Motor neuron (in vitro differentiated cells): ENCODE measurements around the gene ME3. TPM values are rescaled to one million over a fixed set of nuclear protein-coding genes. Genes with fewer than 3 reads are reported as not detected.
A peak's percentile ranks its signal among the peaks of the same experiment; 100 is the strongest.

Experiments used
- ATAC-seq, 8 experiments: fragments of 200-7000 bp; cut with Tn5 transposase; replicated peaks in 6 of 8; 2 replicates each; pipeline ENCODE4 v1.8.0; 2021; ENCODE audit warnings: mild to moderate bottlenecking in 8 of 8, moderate library complexity in 8 of 8
- H3K27ac ChIP-seq, 2 donors: fragments of 250-450 bp; sonication (Bioruptor Pico); 2 replicates each; pipeline ENCODE4 v1.9.0; 2021; ENCODE audit warnings: antibody characterized with exemption in 2 of 2, mild to moderate bottlenecking in 2 of 2, moderate library complexity in 1 of 2
- H3K4me1 ChIP-seq, 2 donors: fragments of 250-450 bp; sonication (Bioruptor Pico); replicated peaks in 1 of 2; 2 replicates each; pipeline ENCODE4 v1.6.1; 2021; ENCODE audit warnings: antibody characterized with exemption in 2 of 2, mild to moderate bottlenecking in 2 of 2, moderate library complexity in 1 of 2
- H3K4me3 ChIP-seq, 5 donors: fragments of 250-450 bp; sonication (Bioruptor Pico); 2 replicates each; pipeline ENCODE4 v1.9.0; 2021; ENCODE audit warnings: antibody characterized with exemption in 5 of 5, mild to moderate bottlenecking in 5 of 5, moderate library complexity in 4 of 5
- WGBS, 10 experiments: fragments of 450-650 bp; shearing (Covaris generic); methylation state at CpG; one replicate each; pipeline ENCODE4 v1.0.0; 2022; 5-methylcytosine and 5-hydroxymethylcytosine counted together
- in situ Hi-C, 9 experiments: fragments of 400-800 bp; cut with MboI; loops; one replicate each; pipeline ENCODE4 v1.15.0; 2021; ENCODE audit warnings: low sequenced_read_pairs in 9 of 9, low pct_unique_long_range_greater_than_20kb in 2 of 9; ENCODE audit not compliant: unreplicated experiment in 9 of 9
- total RNA-seq, 8 experiments: library from RNA; unstranded; fragments of 300-600 nt; gene quantifications; 2 replicates each; pipeline versions ENCODE4 v1.2.3 to v1.2.4, GENCODE V29; 2022

Gene ME3
- total RNA-seq, 8 experiments from 2014 or later = 3.3 to 13.0 (median 9.6) TPM

- no peak overlapping the region for H3K4me3 ChIP-seq
- H3K4me1 ChIP-seq = peaks cover 18 to 34% of the 10 kb centered on the region in 2 donors
- peak in 1 of 8 experiments; percentile 84 for ATAC-seq
- 68 to 100% (median 95%) methylated on average over 1 to 6 of the region's 6 CpGs for whole genome bisulfite sequencing, 10 experiments
- no peak overlapping the region for H3K27ac ChIP-seq
- in situ Hi-C loops = no loop called here
These were observed 84.9 kb downstream of the ME3 start for GRCh38 chr11:86587264-86588193.

DNA sequence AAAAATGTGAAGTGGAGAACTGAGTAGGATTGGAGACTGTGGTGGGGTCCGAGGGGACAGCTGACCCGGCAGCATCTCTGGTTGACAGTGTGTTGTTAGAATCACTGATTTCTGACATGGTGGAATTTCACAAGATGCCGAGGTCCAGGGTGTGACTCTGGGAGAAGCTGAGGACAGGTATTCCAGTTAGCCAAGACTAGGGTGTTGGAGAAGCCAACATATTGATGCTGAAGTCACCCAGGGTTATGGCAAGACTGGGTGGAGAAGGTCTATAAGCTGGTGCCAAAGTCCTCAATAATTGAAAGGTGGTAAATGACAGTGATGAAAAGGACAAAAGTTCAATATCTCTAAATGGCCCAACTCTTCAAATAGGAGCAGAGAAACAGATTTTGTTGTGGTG, 86.1 kb downstream of the ME3 start:
- in situ Hi-C loops = no loop called here
- ATAC-seq = no peak
- no peak overlapping the region for H3K4me3 ChIP-seq

DNA sequence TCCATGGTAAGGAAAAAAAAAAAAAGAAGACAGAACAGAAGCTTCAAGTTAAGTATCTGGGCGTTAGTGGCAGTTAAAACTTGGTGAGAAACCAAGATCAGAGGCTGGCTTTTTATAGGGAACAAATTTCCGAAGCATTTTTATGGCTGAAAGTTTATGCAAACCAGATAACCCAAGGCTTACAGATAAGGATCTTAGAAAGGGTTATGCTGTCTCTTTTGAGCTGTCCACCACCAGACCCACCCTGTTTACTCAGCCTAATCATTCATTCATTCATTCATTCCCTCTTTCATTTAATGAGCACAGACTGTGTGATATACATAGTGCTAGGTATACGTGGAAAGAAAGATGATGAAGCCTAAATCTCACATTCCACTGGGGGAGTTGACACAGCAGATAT, 89.5 kb downstream of the ME3 start:
- Histone ChIP-seq H3K4me1 (peaks cover 0 to 5% of the 10 kb centered on the region in 2 donors), H3K4me3 (no peak overlapping the region), H3K27ac (no peak overlapping the region)
- ATAC-seq = no peak
- WGBS, 10 experiments = 17 to 100% (median 69%) methylated on average over 1 to 3 of the region's 3 CpGs; no CpG with 5 or more reads in 2 of the 10 experiments
- in situ Hi-C loops = no loop called here

More for the DNA sequence above, 86.1 kb downstream of the ME3 start:
- no peak overlapping the region for H3K27ac ChIP-seq
- WGBS, 10 experiments = 88 to 100% (median 100%) methylated on average over 1 to 2 of the region's 3 CpGs; no CpG with 5 or more reads in 1 of the 10 experiments
- peaks cover 12 to 24% of the 10 kb centered on the region in 2 donors for H3K4me1 ChIP-seq

DNA sequence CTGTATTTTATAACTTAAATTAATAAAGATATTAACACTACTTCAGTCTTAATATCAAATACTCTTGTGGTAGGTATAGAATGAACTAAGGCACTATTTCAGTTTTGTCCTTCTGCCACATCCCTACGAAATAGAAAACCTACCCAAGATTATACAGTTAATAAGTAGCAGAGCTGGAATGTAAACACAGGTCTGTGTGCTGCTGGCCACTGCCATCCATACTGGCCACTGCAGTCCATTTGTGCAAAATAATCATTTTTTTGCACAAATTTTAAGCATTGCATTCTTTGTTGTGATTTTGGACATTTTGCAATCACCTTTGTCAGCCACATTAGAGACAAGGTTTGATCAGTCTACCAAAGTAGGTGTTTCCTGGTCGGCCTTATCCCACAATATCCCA, 91.9 kb downstream of the ME3 start:
- Histone ChIP-seq H3K4me3 (no peak overlapping the region), H3K27ac (no peak overlapping the region), H3K4me1 (peaks cover 0 to 9% of the 10 kb centered on the region in 2 donors)
- in situ Hi-C loops = no loop called here
- WGBS, 10 experiments = 80 to 100% (median 92%) methylated on average over 1 to 2 of the region's 2 CpGs; no CpG with 5 or more reads in 3 of the 10 experiments
- ATAC-seq = no peak

DNA sequence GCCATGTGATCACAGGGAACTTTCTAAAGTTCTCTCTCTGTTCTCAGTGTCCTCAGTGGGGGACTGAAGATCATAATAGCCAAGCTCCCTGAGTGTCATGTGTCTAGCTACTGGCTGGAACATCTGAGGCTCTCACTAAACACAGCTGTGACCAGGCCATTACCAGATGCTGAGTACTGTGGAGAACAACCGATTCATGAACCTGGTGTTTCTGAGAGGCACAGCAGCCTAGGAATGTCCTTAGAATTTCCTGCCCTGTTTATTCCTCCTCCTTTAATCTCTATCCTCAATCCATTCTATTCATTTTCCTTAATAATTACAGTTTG, 93.0 kb downstream of the ME3 start:
- H3K4me1 ChIP-seq = peaks cover 0 to 9% of the 10 kb centered on the region in 2 donors
- peak in 3 of 8 experiments; percentile 20 to 43 (median 36) for ATAC-seq
- no peak overlapping the region for H3K4me3 ChIP-seq
- in situ Hi-C loops = no loop called here
- WGBS, 10 experiments = 60 to 100% (median 100%) methylated on average over 1 of the region's 1 CpG; no CpG with 5 or more reads in 7 of the 10 experiments
- H3K27ac ChIP-seq = no peak overlapping the region

DNA sequence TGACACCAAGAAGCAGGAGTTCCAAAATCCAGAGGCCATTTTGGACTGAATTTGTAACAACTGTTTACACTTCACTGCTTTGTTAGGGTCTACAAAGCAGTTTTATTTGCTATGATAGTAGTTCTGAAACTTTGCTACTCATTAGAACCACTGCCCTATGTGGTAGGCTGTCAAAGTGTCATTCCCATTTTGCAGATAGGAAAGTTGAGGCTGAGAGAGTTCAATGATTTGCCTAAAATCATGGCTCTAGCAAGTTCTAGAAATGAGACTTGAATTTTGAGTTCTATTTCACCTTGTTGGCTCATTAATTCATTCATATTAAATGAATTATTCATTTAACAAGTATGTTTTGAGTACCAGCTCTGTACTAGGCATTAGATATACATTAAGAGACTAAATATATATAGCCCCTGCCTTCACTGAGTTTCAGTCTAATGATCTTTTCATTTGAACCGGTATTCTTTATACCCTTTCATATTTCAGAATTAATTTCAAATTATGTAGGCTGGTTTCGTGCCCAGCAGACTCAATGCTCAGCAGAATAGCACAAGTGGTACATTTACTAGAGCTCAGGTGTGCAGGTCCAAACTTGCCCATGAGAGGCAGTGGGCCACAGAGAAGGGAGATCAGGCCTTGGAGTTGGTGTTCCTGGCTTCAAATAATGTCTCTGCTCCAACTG, 93.5 kb downstream of the ME3 start:
- WGBS, 10 experiments = 75 to 100% (median 100%) methylated on average over 1 to 2 of the region's 2 CpGs; no CpG with 5 or more reads in 2 of the 10 experiments

DNA sequence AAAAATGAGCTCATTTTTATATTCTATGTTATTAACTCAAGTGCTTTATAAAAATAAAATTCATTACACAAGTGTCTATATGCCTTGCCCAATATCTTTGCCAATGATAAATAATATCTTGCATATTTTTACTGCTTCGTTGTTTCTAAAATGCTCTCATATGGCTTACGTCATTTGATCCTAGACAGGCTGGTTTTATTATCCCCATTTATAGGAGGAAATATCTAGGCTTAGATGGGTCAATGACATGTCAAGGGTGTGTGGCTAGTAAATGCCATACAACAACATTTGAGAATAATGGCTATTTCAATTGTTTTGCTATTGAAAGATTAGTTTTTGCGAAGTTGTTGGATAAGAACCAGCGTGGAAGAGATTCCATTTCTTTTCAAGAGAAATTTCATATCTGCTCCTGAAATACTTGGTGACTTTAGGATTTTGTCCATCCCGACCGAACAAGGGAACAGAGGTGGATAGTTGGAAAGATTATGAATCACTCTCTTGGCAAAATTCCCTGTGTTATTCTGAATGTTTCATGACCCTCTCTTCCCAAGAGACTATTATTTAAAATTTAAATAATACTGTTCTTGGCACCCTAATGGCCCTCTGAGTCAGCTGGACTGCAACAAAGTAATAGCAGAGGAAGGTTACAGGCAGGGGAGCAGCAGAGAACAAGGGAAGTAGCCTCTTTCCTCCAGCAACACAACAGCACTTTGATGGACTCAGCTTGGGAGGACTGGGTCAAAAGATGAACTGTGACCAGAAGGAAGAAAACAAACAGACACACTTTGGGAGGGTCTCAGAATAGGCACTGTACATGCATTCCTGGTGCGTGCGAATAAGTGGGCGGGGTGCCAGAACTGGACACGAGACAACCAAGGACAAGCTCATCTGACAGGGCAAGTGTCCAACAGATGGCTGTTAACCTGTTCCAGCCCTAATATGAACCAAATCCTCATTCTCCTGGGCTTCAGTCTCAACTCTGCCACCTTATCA, 94.5 kb downstream of the ME3 start:
- Histone ChIP-seq H3K27ac (no peak overlapping the region), H3K4me1 (peaks cover 0 to 9% of the 10 kb centered on the region in 2 donors), H3K4me3 (no peak overlapping the region)
- in situ Hi-C loops = no loop called here
- peak in 6 of 8 experiments; percentile 17 to 86 (median 76) for ATAC-seq
- 4 to 99% (median 85%) methylated on average over 5 to 10 of the region's 10 CpGs; no CpG with 5 or more reads in 1 of the 10 experiments for WGBS, 10 experiments

More for the DNA sequence above, 93.5 kb downstream of the ME3 start:
- in situ Hi-C loops = no loop called here
- Histone ChIP-seq H3K4me3 (no peak overlapping the region), H3K27ac (no peak overlapping the region), H3K4me1 (peaks cover 0 to 9% of the 10 kb centered on the region in 2 donors)
- ATAC-seq = no peak

GRCh38 chr11:86576946-86577624, 95.3 kb downstream of the ME3 start:
- ATAC-seq = no peak
- H3K4me1 ChIP-seq = peaks cover 0 to 4% of the 10 kb centered on the region in 2 donors
- H3K4me3 ChIP-seq = no peak overlapping the region
- in situ Hi-C loops = no loop called here
- 57 to 100% (median 91%) methylated on average over 1 of the region's 1 CpG; no CpG with 5 or more reads in 5 of the 10 experiments for WGBS, 10 experiments
- no peak overlapping the region for H3K27ac ChIP-seq

GRCh38 chr11:86575927-86576326, 96.5 kb downstream of the ME3 start:
- ATAC-seq = no peak
- H3K4me3 ChIP-seq = no peak overlapping the region
- H3K27ac ChIP-seq = no peak overlapping the region
- in situ Hi-C loops = no loop called here
- 65 to 100% (median 83%) methylated on average over 1 to 2 of the region's 2 CpGs; no CpG with 5 or more reads in 1 of the 10 experiments for WGBS, 10 experiments
- peaks cover 0 to 4% of the 10 kb centered on the region in 2 donors for H3K4me1 ChIP-seq

GRCh38 chr11:86575208-86575855, 97.1 kb downstream of the ME3 start:
- no peak for ATAC-seq
- no peak overlapping the region for H3K27ac ChIP-seq
- peaks cover 1 to 4% of the 10 kb centered on the region in 2 donors for H3K4me1 ChIP-seq
- WGBS, 10 experiments = 79 to 100% (median 91%) methylated on average over 2 to 7 of the region's 7 CpGs; no CpG with 5 or more reads in 2 of the 10 experiments
- in situ Hi-C loops = no loop called here
- no peak overlapping the region for H3K4me3 ChIP-seq

- peaks cover 3 to 4% of the 10 kb centered on the region in 2 donors for H3K4me1 ChIP-seq
- in situ Hi-C loops = no loop called here
- 33 to 100% (median 75%) methylated on average over 1 to 5 of the region's 5 CpGs; no CpG with 5 or more reads in 1 of the 10 experiments for WGBS, 10 experiments
- H3K4me3 ChIP-seq = no peak overlapping the region
- H3K27ac ChIP-seq = no peak overlapping the region
- ATAC-seq = no peak
These were observed 97.8 kb downstream of the ME3 start for GRCh38 chr11:86574493-86575207.
